Astrocyte (in vitro differentiated cells and primary cell): Measurements from ENCODE around the gene TOB1.

Experiments used
- CTCF ChIP-seq: IDR thresholded peaks from 2 replicates; pipeline ENCODE4 v1.5.1; 2011; ENCODE audit warnings: low read depth, mild to moderate bottlenecking, inconsistent platforms, low read length, moderate library complexity; ENCODE audit not compliant: insufficient read depth
- EZH2 ChIP-seq: IDR thresholded peaks from 2 replicates; pipeline ENCODE4 v1.6.1; 2012; ENCODE audit warnings: mild to moderate bottlenecking, low read length, inconsistent platforms; ENCODE audit not compliant: insufficient read depth

- TF ChIP-seq CTCF (no peak), EZH2 (no peak)
Measured at GRCh38 chr17:50891577-50891989, 25.4 kb upstream of the TOB1 start.
